B cell (primary cell): Measurements from ENCODE around the gene FHIT.

Experiments
- CTCF ChIP-seq: fragments of 200-600 bp; IDR thresholded peaks from one replicate; pipeline ENCODE4 v1.8.0; 2022; ENCODE audit warnings: antibody characterized with exemption, mild to moderate bottlenecking
- EZH2 ChIP-seq: IDR thresholded peaks from 2 replicates; pipeline ENCODE4 v1.6.1; 2012; ENCODE audit warnings: borderline replicate concordance, low read depth, mild to moderate bottlenecking, moderate library complexity, low read length; ENCODE audit not compliant: insufficient read depth, poor library complexity, severe bottlenecking

- TF ChIP-seq EZH2 (no peak), CTCF (no peak)
Observed at GRCh38 chr3:60983906-60984305, 267.3 kb downstream of the FHIT start.
